GM18867 (cell line): ENCODE data around the gene DYNLL1.

Experiments used
- ATAC-seq: cut with Tn5 transposase; IDR thresholded peaks from one replicate; pipeline ENCODE4 v1.9.1; 2021; ENCODE audit warnings: mild to moderate bottlenecking, moderate library complexity; ENCODE audit not compliant: unreplicated experiment

The DYNLL1 gene

GRCh38 chr12:120546050-120546386, 50.1 kb downstream of the DYNLL1 start:
- ATAC-seq = no peak
